Left ventricle myocardium superior (tissue), 1 donor: Measurements from ENCODE around the gene FSD1. TPM values are rescaled to one million over a fixed set of nuclear protein-coding genes. Genes with fewer than 3 reads are reported as not detected.
A peak's percentile ranks its signal among the peaks of the same experiment; 100 is the strongest.
"Not testable (repeated sequence)": the region's sequence is repeated elsewhere in the genome, so short reads cannot be mapped to it uniquely, and the experiment has no call there.

ENCODE experiments used
- ATAC-seq: fragments of 200-7000 bp; cut with Tn5 transposase; one replicate; pipeline ENCODE4 v1.9.1; 2020; ENCODE audit warnings: mild to moderate bottlenecking, moderate library complexity
- DNase-seq: peaks from one replicate; pipeline ENCODE4 v3.0.0-alpha.2; 2020
- intact Hi-C: fragments of 100-400 bp; cut with micrococcal nuclease; formaldehyde crosslinking; loops from one replicate; pipeline ENCODE4 v1.11.0; 2022
- total RNA-seq: library from RNA; stranded (reverse); fragmentation: NEBNext Ultra II Directional; extraction: Animal tissue kit (Norgen Biotek cat#: 25700); gene quantifications from one replicate; pipeline ENCODE4 v1.2.1, GENCODE V29; 2021
- donor health status: DM: no; HTN: yes; CAD: no; lungs with severe emphysema.

FSD1 gene
- total RNA-seq, 1 donor from 2014 or later = not detected

DNA sequence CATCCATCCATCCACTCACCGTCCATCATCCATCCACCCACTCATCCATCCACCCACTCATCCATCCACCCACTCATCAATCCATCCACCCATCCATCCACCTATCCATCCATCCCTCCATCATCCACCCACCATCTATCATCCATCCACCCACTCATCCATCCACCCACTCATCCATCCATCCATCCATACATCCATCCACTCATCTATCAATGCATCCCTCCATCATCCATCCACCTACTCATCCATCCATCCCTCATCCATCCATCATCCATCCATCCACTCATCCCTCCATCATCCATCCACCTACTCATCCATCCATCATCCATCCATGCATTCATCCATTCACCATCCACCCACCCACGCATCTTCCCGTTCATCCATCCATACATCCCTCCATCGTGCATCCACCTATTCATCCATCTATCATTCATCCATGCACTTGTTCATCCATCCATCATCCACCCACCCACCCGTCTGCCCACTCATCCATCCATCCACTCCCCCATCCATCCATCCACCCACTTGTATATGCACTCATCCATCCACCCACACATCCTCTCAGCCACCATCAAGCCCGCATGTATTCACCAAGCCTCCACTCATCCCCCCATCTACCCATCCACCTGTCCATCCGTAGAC is 30.7 kb downstream of the FSD1 start:
- intact Hi-C loops = no loop called here
- DNase-seq (no peak), ATAC-seq (no peak)

DNA sequence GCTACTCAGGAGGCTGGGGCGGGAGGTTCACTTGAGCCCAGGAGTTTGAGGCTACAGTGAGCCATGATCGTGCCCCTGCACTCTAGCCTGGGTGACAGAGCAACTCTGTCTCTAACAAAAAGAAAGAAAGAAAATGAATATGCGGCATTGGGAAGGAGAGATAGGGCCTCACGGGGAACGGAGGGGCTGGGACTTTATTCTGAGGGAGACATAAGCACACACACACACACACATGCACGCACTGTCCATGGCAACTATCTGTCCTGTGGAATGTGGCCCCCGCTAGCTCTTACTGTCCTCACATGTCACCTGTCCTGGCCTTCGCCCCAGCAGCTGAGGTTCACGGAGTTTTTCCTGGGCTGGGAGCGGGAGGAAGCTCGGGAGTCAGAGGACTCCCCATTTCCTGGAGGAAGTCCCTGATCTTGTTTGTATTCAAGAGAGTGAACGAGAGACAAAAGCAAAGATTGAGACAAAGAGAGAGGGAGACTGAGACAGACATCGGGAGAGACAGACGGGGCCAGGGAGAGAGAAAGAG is 33.6 kb downstream of the FSD1 start:
- DNase-seq = peak; percentile 40
- intact Hi-C loops = no loop called here
- no peak for ATAC-seq

DNA sequence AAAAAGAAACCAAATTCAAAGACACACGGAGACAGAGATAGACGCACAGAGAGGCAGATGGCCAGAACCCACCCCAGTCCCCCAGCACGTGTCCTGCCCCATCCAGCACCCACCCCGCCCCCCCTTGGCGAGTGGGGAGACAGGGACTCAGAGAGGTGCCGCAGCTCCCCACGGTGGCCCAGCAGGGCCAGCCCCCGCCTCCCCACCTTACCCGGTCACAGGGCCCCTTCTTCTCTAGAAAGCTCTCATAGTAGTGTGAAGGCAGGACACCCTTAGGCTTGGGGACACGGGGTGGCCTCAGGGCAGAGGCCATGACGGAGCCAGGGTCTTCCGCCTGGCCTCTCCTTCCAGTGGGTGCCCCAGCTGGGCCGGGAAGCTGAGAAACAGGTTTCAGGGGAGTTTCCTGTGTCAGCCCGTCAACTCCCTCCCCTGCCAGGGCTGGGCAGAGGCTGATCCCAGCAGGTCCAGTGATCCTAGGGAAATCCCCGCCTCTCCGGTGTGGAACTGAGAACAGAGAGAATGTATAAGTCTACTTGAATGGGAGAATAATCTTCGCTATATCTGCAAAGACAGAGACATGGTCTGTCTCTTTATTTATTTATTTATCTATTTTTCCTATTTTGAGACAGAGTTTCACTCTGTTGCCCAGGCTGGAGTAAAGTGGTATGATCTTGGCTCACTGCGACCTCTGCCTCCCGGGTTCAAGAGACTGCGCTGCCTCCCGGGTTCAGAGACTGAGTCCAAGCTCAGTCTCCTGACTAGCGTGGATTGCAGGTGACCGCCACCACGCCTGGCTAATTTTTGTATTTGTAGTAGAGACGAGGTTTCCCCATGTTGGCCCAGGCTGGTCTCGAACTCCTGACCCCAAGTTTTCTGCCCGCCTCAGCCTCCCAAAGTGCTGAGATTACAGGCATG is 34.3 kb downstream of the FSD1 start, which contains the start of gene STAP2:
Gene STAP2 (minus strand): TSS at position 387 of the 915 bp plus-strand sequence. CDS start 74 bp downstream, at position 313.
- DNase-seq (peak; percentile 31), ATAC-seq (no peak)
- intact Hi-C loops = no loop called here

DNA sequence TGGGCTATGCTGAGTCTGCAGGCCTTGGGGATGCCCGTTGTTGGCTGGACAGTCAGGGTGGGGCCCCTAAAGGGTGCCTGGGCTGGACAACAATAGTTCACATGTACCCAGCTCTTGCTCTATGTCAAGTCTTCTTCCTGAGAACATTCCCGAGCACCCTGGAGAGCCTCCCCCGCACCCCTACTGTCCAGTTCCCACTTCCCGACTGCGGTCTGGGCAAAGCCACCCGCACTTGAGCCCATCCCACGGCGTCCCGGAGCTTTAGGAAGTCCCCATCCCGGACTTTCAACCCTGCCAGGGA is 37.9 kb downstream of the FSD1 start:
- DNase-seq (no peak), ATAC-seq (peak; percentile 10)
- intact Hi-C loops = no loop called here

- ATAC-seq (peak; percentile 94), DNase-seq (peak; percentile 96)
- intact Hi-C loops = no loop called here
Measured at GRCh38 chr19:4342615-4343369, 38.4 kb downstream of the FSD1 start.

- ATAC-seq (peak; percentile 91), DNase-seq (peak; percentile 98)
- intact Hi-C loops = no loop called here
Measured at GRCh38 chr19:4343370-4344307, 39.2 kb downstream of the FSD1 start, which contains the start of gene MPND. MPND (plus strand) TSS chr19:4343562; CDS start chr19:4343594, 32 bp downstream.

- DNase-seq (no peak), ATAC-seq (no peak)
- intact Hi-C loops = no loop called here
Measured at GRCh38 chr19:4345342-4346019, 41.1 kb downstream of the FSD1 start.

- intact Hi-C loops = no loop called here
- DNase-seq (no peak), ATAC-seq (no peak)
Measured at GRCh38 chr19:4346020-4346383, 41.6 kb downstream of the FSD1 start.

DNA sequence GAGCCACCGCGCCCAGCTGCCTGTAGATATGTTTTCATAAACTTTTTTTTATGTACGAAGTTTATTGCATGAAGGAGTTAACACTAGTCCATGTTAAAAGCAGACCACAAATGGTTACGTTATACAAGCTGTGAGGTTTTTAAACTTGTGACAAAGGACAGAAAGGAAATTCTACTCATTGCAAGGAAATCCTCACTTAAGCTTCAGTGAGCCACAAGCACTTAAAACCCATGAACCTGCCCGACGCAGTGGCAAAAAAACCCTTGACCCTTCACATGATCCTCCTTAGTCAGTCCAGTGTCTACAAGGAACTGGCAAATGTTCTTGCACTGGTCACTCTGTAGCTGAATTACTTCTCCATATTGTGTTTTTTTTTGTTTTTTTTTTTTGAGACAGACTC is 43.1 kb downstream of the FSD1 start:
- ATAC-seq = no peak

GRCh38 chr19:4349225-4349624 is 44.8 kb downstream of the FSD1 start:
- ATAC-seq, DNase-seq, intact Hi-C loops: not testable (repeated sequence)

More for the DNA sequence above, 43.1 kb downstream of the FSD1 start:
- intact Hi-C loops = no loop called here
- DNase-seq = no peak

- ATAC-seq = no peak
- intact Hi-C loops = no loop called here
- DNase-seq = no peak
Measured at GRCh38 chr19:4350111-4350510, 45.7 kb downstream of the FSD1 start.

- no peak for DNase-seq
- ATAC-seq = no peak
- intact Hi-C loops = no loop called here
Measured at GRCh38 chr19:4350726-4351125, 46.3 kb downstream of the FSD1 start.

- intact Hi-C loops = no loop called here
- peak; percentile 56 for ATAC-seq
Measured at GRCh38 chr19:4352701-4353121, 48.3 kb downstream of the FSD1 start.

DNA sequence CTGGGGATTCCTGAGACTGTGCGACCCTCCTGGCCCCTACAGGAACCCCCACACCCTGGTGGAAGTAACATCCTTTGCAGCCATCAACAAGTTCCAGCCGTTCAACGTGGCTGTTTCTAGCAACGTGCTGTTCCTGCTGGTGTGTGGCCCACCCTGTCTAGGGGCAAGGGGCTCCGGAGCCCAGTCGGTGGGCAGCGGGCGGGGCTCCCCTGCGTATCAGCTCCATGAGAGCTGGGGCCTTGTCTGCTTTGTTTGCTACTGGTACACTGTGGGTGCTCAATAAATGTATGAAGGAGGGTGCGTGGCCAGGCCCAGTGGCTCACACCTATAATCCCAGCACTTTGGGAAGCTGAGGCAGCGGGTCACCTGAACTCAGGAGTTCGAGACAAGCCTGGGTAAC is 49.9 kb downstream of the FSD1 start:
- DNase-seq = no peak
- no peak for ATAC-seq
- intact Hi-C loops = no loop called here

More at GRCh38 chr19:4352701-4353121, 48.3 kb downstream of the FSD1 start:
- DNase-seq = no peak

GRCh38 chr19:4354897-4355296 is 50.5 kb downstream of the FSD1 start:
- no peak for DNase-seq
- intact Hi-C loops = no loop called here
- ATAC-seq = no peak

GRCh38 chr19:4357095-4357797 is 52.8 kb downstream of the FSD1 start:
- ATAC-seq = no peak
- no peak for DNase-seq
- intact Hi-C loops = no loop called here

DNA sequence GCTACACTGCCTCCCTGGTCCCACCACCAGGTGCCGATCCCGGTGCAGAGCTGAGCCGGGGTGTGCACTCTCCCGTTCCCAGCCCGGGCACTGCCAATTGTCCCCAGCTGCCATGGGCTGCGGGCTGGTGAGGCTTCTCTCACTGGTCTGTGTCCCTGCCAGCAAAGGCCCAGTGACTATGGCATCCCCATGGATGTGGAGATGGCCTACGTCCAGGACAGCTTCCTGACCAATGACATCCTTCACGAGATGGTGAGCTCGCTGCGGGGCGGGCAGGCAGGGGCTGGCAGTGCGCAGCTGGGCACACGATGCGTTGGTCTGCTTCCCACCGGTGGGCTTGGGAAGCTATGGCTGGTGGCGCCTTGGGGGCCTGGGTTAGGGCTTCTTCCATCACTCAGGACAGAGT is 53.5 kb downstream of the FSD1 start:
- no peak for DNase-seq
- intact Hi-C loops = no loop called here
- ATAC-seq = no peak
